ENCODE results near the gene LBX2. TPM values are rescaled to one million over a fixed set of nuclear protein-coding genes. Genes with fewer than 3 reads are reported as not detected.

Gene LBX2
- total and polyA plus RNA-seq, 10 of the 15 experiments (the other 5 are each of a cell fraction or from before 2014, with no cell fraction given) = 0.08 to 4.0 (median 0.27) TPM

GRCh38 chr2:74457549-74458131 is 41.8 kb downstream of the LBX2 start (continued):
- TF ChIP-seq SKIL (IDR thresholded peaks at IDR 0.05; ENCODE audit: low read depth, poor library complexity, severe bottlenecking) (no peak), TCF12 (IDR thresholded peaks at IDR 0.05; ENCODE audit: low read depth, low read length) (peak; percentile 86), YY1 (IDR thresholded peaks at IDR 0.05; ENCODE audit: low read depth, low read length) (peak; percentile 46; the same call in 1 of the 2 replicates), PAX5 (IDR thresholded peaks at IDR 0.05; ENCODE audit: borderline replicate concordance, low read depth, low read length) (no peak), ETV6 (conservative IDR thresholded peaks at IDR 0.05 in 1 of 2, IDR thresholded peaks at IDR 0.05 in 1 of 2; ENCODE audit: borderline replicate concordance in 1 of 2, low read depth in 1 of 2) (0 out of 4 replicates have a peak, but pooled peaks of 1 of the 2 experiments have one; percentile 15), CREM (IDR thresholded peaks at IDR 0.05; ENCODE audit: low read depth) (no peak; the same call in 1 of the 2 replicates), NFYA (IDR thresholded peaks at IDR 0.05; ENCODE audit: borderline replicate concordance, low read depth, low read length) (no peak), KLF5 (IDR thresholded peaks at IDR 0.05; ENCODE audit: partially characterized antibody) (no peak), E2F4 (IDR thresholded peaks at IDR 0.05; ENCODE audit: low read depth, low read length) (no peak), MYC (IDR thresholded peaks at IDR 0.05; ENCODE audit: insufficient read depth, insufficient read length, insufficient replicate concordance, low read length, severe bottlenecking) (no peak), BRCA1 (IDR thresholded peaks at IDR 0.05; ENCODE audit: low read depth, low read length) (no peak), POLR2A (IDR thresholded peaks at IDR 0.05; ENCODE audit: low read depth, low read length) (peak; percentile 91), PKNOX1 (IDR thresholded peaks at IDR 0.05) (no peak), MXI1 (IDR thresholded peaks at IDR 0.05; ENCODE audit: low read depth, low read length) (peak; percentile 31; the same call in 1 of the 2 replicates), LARP7 (IDR thresholded peaks at IDR 0.05) (peak; percentile 88), JUNB (IDR thresholded peaks at IDR 0.05) (no peak; the same call in 1 of the 2 replicates), TBL1XR1 (IDR thresholded peaks at IDR 0.05; ENCODE audit: low read depth, low read length) (no peak), STAT1 (conservative IDR thresholded peaks at IDR 0.05) (0 out of 2 replicates have a peak, but pooled peaks have one; percentile 75), DPF2 (IDR thresholded peaks at IDR 0.05) (no peak), ZBTB4 (CRISPR knock-in tag; IDR thresholded peaks at IDR 0.05) (0 out of 2 replicates have a peak, but pooled peaks have one; percentile 41), BCL3 (IDR thresholded peaks at IDR 0.05; ENCODE audit: borderline replicate concordance, insufficient read depth, low read depth, low read length, poor library complexity, severe bottlenecking) (no peak), SRF (IDR thresholded peaks at IDR 0.05; ENCODE audit: low read depth in 2 of 2, low read length in 2 of 2) (no peak)
